Neural cell (in vitro differentiated cells): Measurements from ENCODE around the gene PTX4. TPM values are rescaled to one million over a fixed set of nuclear protein-coding genes. Genes with fewer than 3 reads are reported as not detected.
"Not testable (repeated sequence)": the region's sequence is repeated elsewhere in the genome, so short reads cannot be mapped to it uniquely, and the experiment has no call there.

Experiments
- H2AFZ ChIP-seq: fragments of 200-600, 300-800 bp; sonication (generic), shearing (Covaris generic); 2 replicates; pipeline ENCODE4 v1.6.0; 2014; ENCODE audit warnings: low read depth, mild to moderate bottlenecking, antibody characterized with exemption, low read length, moderate library complexity
- H3F3A ChIP-seq: fragments of 200-600 bp; shearing (Covaris generic); 2 replicates; pipeline ENCODE4 v1.6.1; 2016; ENCODE audit warnings: mild to moderate bottlenecking, moderate library complexity, mixed read lengths, antibody characterized with exemption, low read length; ENCODE audit not compliant: insufficient read depth, poor library complexity, severe bottlenecking
- H3K27ac ChIP-seq: fragments of 200-600, 300-800 bp; sonication (generic), shearing (Covaris generic); 2 replicates; pipeline ENCODE4 v1.5.1; 2014; ENCODE audit warnings: mild to moderate bottlenecking, low read length, moderate library complexity
- H3K27me3 ChIP-seq: fragments of 300-800, 200-600 bp; sonication (generic), shearing (Covaris generic); 2 replicates; pipeline ENCODE4 v1.6.0; 2014; ENCODE audit warnings: mild to moderate bottlenecking, low read depth, low read length, moderate library complexity; ENCODE audit not compliant: insufficient read depth
- H3K36me3 ChIP-seq: fragments of 300-800, 200-600 bp; sonication (generic), shearing (Covaris generic); 2 replicates; pipeline ENCODE4 v1.5.1; 2014; ENCODE audit warnings: mild to moderate bottlenecking, antibody characterized with exemption, low read length, moderate library complexity; ENCODE audit not compliant: insufficient read depth
- H3K4me2 ChIP-seq: fragments of 300-800, 200-600 bp; sonication (generic), shearing (Covaris generic); 2 replicates; pipeline ENCODE4 v1.6.0; 2014; ENCODE audit warnings: mild to moderate bottlenecking, low read length
- H3K4me3 ChIP-seq: fragments of 300-800, 200-600 bp; sonication (generic), shearing (Covaris generic); 2 replicates; pipeline ENCODE4 v1.5.1; 2014; ENCODE audit warnings: mild to moderate bottlenecking, low read length, moderate library complexity
- H3K79me2 ChIP-seq: fragments of 200-600 bp; shearing (Covaris generic); replicated peaks from 2 replicates; pipeline ENCODE4 v1.6.0; 2014; ENCODE audit warnings: mild to moderate bottlenecking, low read length, moderate library complexity; ENCODE audit not compliant: insufficient read depth
- H3K9ac ChIP-seq: fragments of 300-800, 200-600 bp; sonication (generic), shearing (Covaris generic); 2 replicates; pipeline ENCODE4 v1.6.1; 2016; ENCODE audit warnings: mild to moderate bottlenecking, low read length, mixed read lengths
- H3K9me2 ChIP-seq: fragments of 200-600 bp; shearing (Covaris generic); 2 replicates; pipeline ENCODE4 v1.6.1; 2016; ENCODE audit warnings: mild to moderate bottlenecking, low read length, mixed read lengths; ENCODE audit not compliant: insufficient read depth
- H3K9me3 ChIP-seq: fragments of 200-600, 300-800 bp; sonication (generic), shearing (Covaris generic); 2 replicates; pipeline ENCODE4 v1.6.1; 2016; ENCODE audit warnings: mild to moderate bottlenecking, mixed run types, low read length, moderate library complexity, mixed read lengths
- H4K20me1 ChIP-seq: fragments of 200-600 bp; shearing (Covaris generic); 2 replicates; pipeline ENCODE4 v1.6.1; 2016; ENCODE audit warnings: mild to moderate bottlenecking, mixed run types; ENCODE audit not compliant: insufficient read depth
- CTCF ChIP-seq: fragments of 450-650 bp; IDR thresholded peaks from 2 replicates; pipeline ENCODE4 v1.5.1; 2014; ENCODE audit warnings: antibody characterized with exemption, mild to moderate bottlenecking, moderate library complexity; ENCODE audit not compliant: poor library complexity, severe bottlenecking
- EP300 ChIP-seq: fragments of 450-650 bp; conservative IDR thresholded peaks from 2 replicates; pipeline ENCODE4 v1.6.1; 2014; ENCODE audit warnings: antibody characterized with exemption, mild to moderate bottlenecking, moderate library complexity; ENCODE audit not compliant: poor library complexity, severe bottlenecking
- EZH2 ChIP-seq: fragments of 200-600, 300-800 bp; shearing (Covaris generic), sonication (generic); IDR thresholded peaks from 2 replicates; pipeline ENCODE4 v1.6.1; 2014; ENCODE audit warnings: antibody characterized with exemption, low read length, borderline replicate concordance, mild to moderate bottlenecking; ENCODE audit not compliant: insufficient read depth, poor library complexity, severe bottlenecking
- MXI1 ChIP-seq: fragments of 450-650 bp; conservative IDR thresholded peaks from 2 replicates; pipeline ENCODE4 v1.6.1; 2014; ENCODE audit warnings: antibody characterized with exemption, mild to moderate bottlenecking; ENCODE audit not compliant: poor library complexity, severe bottlenecking
- POLR2AphosphoS5 ChIP-seq: IDR thresholded peaks from 2 replicates; pipeline ENCODE4 v1.6.1; 2012
- RAD21 ChIP-seq: fragments of 450-650 bp; conservative IDR thresholded peaks from 2 replicates; pipeline ENCODE4 v1.6.1; 2014; ENCODE audit warnings: antibody characterized with exemption, mild to moderate bottlenecking, moderate library complexity
- REST ChIP-seq: IDR thresholded peaks from 2 replicates; pipeline ENCODE4 v1.6.1; 2012; ENCODE audit warnings: borderline replicate concordance
- SMC3 ChIP-seq: fragments of 450-650 bp; conservative IDR thresholded peaks from 2 replicates; pipeline ENCODE4 v1.6.1; 2014; ENCODE audit warnings: antibody characterized with exemption, mild to moderate bottlenecking, moderate library complexity; ENCODE audit not compliant: poor library complexity
- TAF1 ChIP-seq: IDR thresholded peaks from 2 replicates; pipeline ENCODE4 v1.6.1; 2012; ENCODE audit warnings: low read depth
- polyA plus RNA-seq: library from polyadenylated mRNA; depleted of rRNA; stranded (reverse); fragments of >200 nt; gene quantifications from 2 replicates; pipeline ENCODE4 v1.2.3, GENCODE V29; 2014

The PTX4 gene
- polyA plus RNA-seq, 1 donor from 2014 or later: not detected

GRCh38 chr16:1442697-1443096 lies 46.0 kb downstream of the PTX4 start:
- Histone ChIP-seq H2AFZ (no peak overlapping the region), H3K79me2 (no peaks in the 10 kb centered on the region), H3F3A (no peaks in the 10 kb centered on the region), H3K27ac (no peak overlapping the region), H4K20me1 (no peaks in the 10 kb centered on the region), H3K4me2 (no peak overlapping the region), H3K9ac (no peak overlapping the region), H3K9me3 (no peaks in the 10 kb centered on the region), H3K36me3 (no peaks in the 10 kb centered on the region), H3K4me3 (no peak overlapping the region), H3K27me3 (no peaks in the 10 kb centered on the region), H3K9me2 (no peaks in the 10 kb centered on the region)
- no peak for TF ChIP-seq POLR2AphosphoS5
- TF ChIP-seq EZH2: no peak
- no peak for TF ChIP-seq RAD21
- TF ChIP-seq SMC3: no peak
- no peak for TF ChIP-seq TAF1
- no peak for TF ChIP-seq CTCF
- no peak for TF ChIP-seq REST
- TF ChIP-seq MXI1: no peak
- TF ChIP-seq EP300: no peak

- Histone ChIP-seq H3K9ac (no peak overlapping the region), H3K9me3 (no peaks in the 10 kb centered on the region), H3K27ac (no peak overlapping the region), H3K4me3 (no peak overlapping the region), H3K9me2 (no peaks in the 10 kb centered on the region), H3K4me2 (no peak overlapping the region), H3K79me2 (no peaks in the 10 kb centered on the region), H2AFZ (no peak overlapping the region), H3K36me3 (no peaks in the 10 kb centered on the region), H4K20me1 (no peaks in the 10 kb centered on the region), H3K27me3 (no peaks in the 10 kb centered on the region), H3F3A (no peaks in the 10 kb centered on the region)
- no peak for TF ChIP-seq POLR2AphosphoS5
- no peak for TF ChIP-seq RAD21
- TF ChIP-seq REST: no peak
- TF ChIP-seq MXI1: no peak
- TF ChIP-seq CTCF: no peak
Observed at GRCh38 chr16:1441391-1441829, 47.3 kb downstream of the PTX4 start.

GRCh38 chr16:1439699-1440074 lies 49.1 kb downstream of the PTX4 start:
- H3K36me3 ChIP-seq, H4K20me1 ChIP-seq, H3K9me2 ChIP-seq, H2AFZ ChIP-seq, H3K79me2 ChIP-seq, H3K9me3 ChIP-seq, H3K4me3 ChIP-seq, H3K9ac ChIP-seq, H3K4me2 ChIP-seq, H3K27me3 ChIP-seq, H3F3A ChIP-seq, H3K27ac ChIP-seq: not testable (repeated sequence)
